ENCODE data around the gene GTF3C2.

Gene GTF3C2

GRCh38 chr2:27377618-27378095 is 21.1 kb upstream of the GTF3C2 start:
- H3K27me3 Mint-ChIP-seq: no peaks in the 10 kb centered on the region
- no peak for ATAC-seq
- peaks cover 44% of the 10 kb centered on the region for H3K4me1 Mint-ChIP-seq
- H3K36me3 Mint-ChIP-seq: peaks cover 64% of the 10 kb centered on the region
- peak overlapping the region; percentile 38 for H3K27ac Mint-ChIP-seq
- no peak overlapping the region for H3K4me3 Mint-ChIP-seq
- H3K9me3 Mint-ChIP-seq: no peaks in the 10 kb centered on the region

GRCh38 chr2:27376866-27377617 is 20.5 kb upstream of the GTF3C2 start:
- no peaks in the 10 kb centered on the region for H3K9me3 Mint-ChIP-seq
- H3K4me3 Mint-ChIP-seq: no peak overlapping the region
- H3K27ac Mint-ChIP-seq: peak overlapping the region; percentile 38
- no peak for ATAC-seq
- H3K36me3 Mint-ChIP-seq: peaks cover 65% of the 10 kb centered on the region
- no peaks in the 10 kb centered on the region for H3K27me3 Mint-ChIP-seq
- peaks cover 51% of the 10 kb centered on the region for H3K4me1 Mint-ChIP-seq

GRCh38 chr2:27376151-27376865 is 19.7 kb upstream of the GTF3C2 start:
- no peaks in the 10 kb centered on the region for H3K9me3 Mint-ChIP-seq
- H3K36me3 Mint-ChIP-seq: peaks cover 62% of the 10 kb centered on the region
- H3K4me1 Mint-ChIP-seq: peaks cover 53% of the 10 kb centered on the region
- peak overlapping the region; percentile 38 for H3K27ac Mint-ChIP-seq
- no peak for ATAC-seq
- H3K4me3 Mint-ChIP-seq: no peak overlapping the region
- no peaks in the 10 kb centered on the region for H3K27me3 Mint-ChIP-seq

- H3K4me3 Mint-ChIP-seq: no peak overlapping the region
- peaks cover 58% of the 10 kb centered on the region for H3K36me3 Mint-ChIP-seq
- no peaks in the 10 kb centered on the region for H3K27me3 Mint-ChIP-seq
- ATAC-seq: no peak
- no peaks in the 10 kb centered on the region for H3K9me3 Mint-ChIP-seq
- H3K27ac Mint-ChIP-seq: no peak overlapping the region
- H3K4me1 Mint-ChIP-seq: peaks cover 48% of the 10 kb centered on the region
Observed at GRCh38 chr2:27375513-27376099, 19.0 kb upstream of the GTF3C2 start.

GRCh38 chr2:27373567-27373966 is 17.0 kb upstream of the GTF3C2 start:
- no peak overlapping the region for H3K4me3 Mint-ChIP-seq
- peaks cover 44% of the 10 kb centered on the region for H3K4me1 Mint-ChIP-seq
- ATAC-seq: no peak
- H3K27me3 Mint-ChIP-seq: no peaks in the 10 kb centered on the region
- H3K9me3 Mint-ChIP-seq: no peaks in the 10 kb centered on the region
- H3K27ac Mint-ChIP-seq: no peak overlapping the region
- peaks cover 71% of the 10 kb centered on the region for H3K36me3 Mint-ChIP-seq

GRCh38 chr2:27372937-27373336 is 16.4 kb upstream of the GTF3C2 start:
- H3K9me3 Mint-ChIP-seq: no peaks in the 10 kb centered on the region
- H3K4me1 Mint-ChIP-seq: peaks cover 47% of the 10 kb centered on the region
- H3K4me3 Mint-ChIP-seq: no peak overlapping the region
- peak overlapping the region; percentile 78 for H3K27ac Mint-ChIP-seq
- no peaks in the 10 kb centered on the region for H3K27me3 Mint-ChIP-seq
- H3K36me3 Mint-ChIP-seq: peaks cover 75% of the 10 kb centered on the region
- no peak for ATAC-seq

- Mint-ChIP-seq H3K9me3 (no peaks in the 10 kb centered on the region), H3K36me3 (peaks cover 65% of the 10 kb centered on the region), H3K4me1 (peaks cover 34% of the 10 kb centered on the region)
Observed at GRCh38 chr2:27370816-27371620, 14.5 kb upstream of the GTF3C2 start.

GRCh38 chr2:27370026-27370815 is 13.7 kb upstream of the GTF3C2 start, which contains the start of the genes EIF2B4 and SNX17:
TSS of gene EIF2B4 (minus strand) at chr2:27370338. CDS start at chr2:27370314, 24 bp downstream.
TSS of gene SNX17 (plus strand) at chr2:27370616. CDS start at chr2:27370744, 128 bp downstream.
- peak within 1 kb of the TSS; percentile 78 for H3K27ac Mint-ChIP-seq
- peak within 1 kb of the TSS; percentile 87 for H3K4me3 Mint-ChIP-seq
- H3K9me3 Mint-ChIP-seq: no peaks in the 10 kb centered on the region
- H3K4me1 Mint-ChIP-seq: peaks cover 34% of the 10 kb centered on the region
- peaks cover 57% of the 10 kb centered on the region for H3K36me3 Mint-ChIP-seq
- H3K27me3 Mint-ChIP-seq: no peaks in the 10 kb centered on the region
- peak; percentile 97 for ATAC-seq

More at GRCh38 chr2:27370816-27371620, 14.5 kb upstream of the GTF3C2 start:
- peak overlapping the region; percentile 87 for H3K4me3 Mint-ChIP-seq
- H3K27ac Mint-ChIP-seq: peak overlapping the region; percentile 78
- no peaks in the 10 kb centered on the region for H3K27me3 Mint-ChIP-seq
- peak; percentile 62 for ATAC-seq

- Mint-ChIP-seq H3K9me3 (no peaks in the 10 kb centered on the region), H3K27me3 (no peaks in the 10 kb centered on the region), H3K4me3 (peak overlapping the region; percentile 87), H3K4me1 (peaks cover 34% of the 10 kb centered on the region), H3K36me3 (peaks cover 50% of the 10 kb centered on the region), H3K27ac (peak overlapping the region; percentile 78)
- ATAC-seq: no peak
Observed at GRCh38 chr2:27369471-27370025, 13.0 kb upstream of the GTF3C2 start.

GRCh38 chr2:27363933-27364332 is 7.4 kb upstream of the GTF3C2 start:
- Mint-ChIP-seq H3K9me3 (no peaks in the 10 kb centered on the region), H3K27ac (no peak overlapping the region), H3K36me3 (peaks cover 21% of the 10 kb centered on the region), H3K4me3 (no peak overlapping the region), H3K4me1 (peaks cover 6% of the 10 kb centered on the region), H3K27me3 (no peaks in the 10 kb centered on the region)
- ATAC-seq: no peak

GRCh38 chr2:27362678-27363420 is 6.3 kb upstream of the GTF3C2 start:
- Mint-ChIP-seq H3K4me3 (no peak overlapping the region), H3K9me3 (no peaks in the 10 kb centered on the region), H3K27me3 (no peaks in the 10 kb centered on the region), H3K4me1 (peaks cover 11% of the 10 kb centered on the region), H3K36me3 (peaks cover 14% of the 10 kb centered on the region), H3K27ac (no peak overlapping the region)
- no peak for ATAC-seq

- H3K27me3 Mint-ChIP-seq: no peaks in the 10 kb centered on the region
- peaks cover 10% of the 10 kb centered on the region for H3K36me3 Mint-ChIP-seq
- peak overlapping the region; percentile 96 for H3K4me3 Mint-ChIP-seq
- peak; percentile 66 for ATAC-seq
- H3K4me1 Mint-ChIP-seq: peaks cover 46% of the 10 kb centered on the region
- H3K9me3 Mint-ChIP-seq: no peaks in the 10 kb centered on the region
- peak overlapping the region; percentile 99 for H3K27ac Mint-ChIP-seq
Observed at GRCh38 chr2:27356056-27356381, 545 bp downstream of the GTF3C2 start.

GRCh38 chr2:27354597-27354927 is 2.0 kb downstream of the GTF3C2 start:
- Mint-ChIP-seq H3K36me3 (peaks cover 11% of the 10 kb centered on the region), H3K4me3 (peak overlapping the region; percentile 23), H3K9me3 (no peaks in the 10 kb centered on the region), H3K4me1 (peaks cover 57% of the 10 kb centered on the region), H3K27ac (no peak overlapping the region), H3K27me3 (no peaks in the 10 kb centered on the region)
- ATAC-seq: no peak

Measured in stimulated activated memory B cell treated with anti-CD40 and anti-IgM and Interleukin-4, amounts not matched to agents 10 μg/mL and 1 μg/mL and 100 μg/mL, for 72 hours (primary cell).